HepG2 (cell line): ENCODE data around the gene TMEM127. TPM values are rescaled to one million over a fixed set of nuclear protein-coding genes. Genes with fewer than 3 reads are reported as not detected.
A peak's percentile ranks its signal among the peaks of the same experiment; 100 is the strongest.

ENCODE experiments used
- ASH2L ChIP-seq: fragments of 300-600, 200-600 bp; sonication (generic); IDR thresholded peaks from 2 replicates; pipeline ENCODE4 v1.7.0; 2017; ENCODE audit warnings: low read depth, mild to moderate bottlenecking, moderate library complexity, mixed read lengths, low read length; ENCODE audit not compliant: insufficient read length
- CBX1 ChIP-seq: IDR thresholded peaks from one replicate; pipeline ENCODE4 v1.6.1; 2016; ENCODE audit warnings: antibody characterized with exemption, low read depth
- ELF3 ChIP-seq: IDR thresholded peaks from 2 replicates; pipeline ENCODE4 v1.6.1; 2016; ENCODE audit warnings: missing genetic modification reagents, missing compliant biosample characterization
- FOXA3 ChIP-seq: IDR thresholded peaks from 2 replicates; pipeline ENCODE4 v1.6.1; 2016; ENCODE audit warnings: missing genetic modification reagents, missing compliant biosample characterization
- ISL2 ChIP-seq: sonication (generic); formaldehyde crosslinking; IDR thresholded peaks from 2 replicates; pipeline ENCODE4 v1.5.0; 2020; ENCODE audit warnings: missing genetic modification reagents
- KLF15 ChIP-seq: sonication (generic); formaldehyde crosslinking; IDR thresholded peaks from 2 replicates; pipeline ENCODE4 v1.8.1; 2023; ENCODE audit warnings: borderline replicate concordance, mild to moderate bottlenecking, inconsistent platforms, missing genetic modification reagents, mixed read lengths
- NCOA1 ChIP-seq: sonication (generic); formaldehyde crosslinking; IDR thresholded peaks from 2 replicates; pipeline ENCODE4 v1.9.0; 2021; ENCODE audit warnings: missing genetic modification reagents
- PAX8 ChIP-seq: sonication (generic); formaldehyde crosslinking; IDR thresholded peaks from 2 replicates; pipeline ENCODE4 v1.8.0; 2022; ENCODE audit warnings: mild to moderate bottlenecking, missing genetic modification reagents, borderline replicate concordance
- RBM39 ChIP-seq: fragments of 200-400 bp; formaldehyde crosslinking; IDR thresholded peaks from one replicate; pipeline ENCODE4 v1.6.1; 2018; ENCODE audit warnings: antibody characterized with exemption, mild to moderate bottlenecking, low read depth, low read length; ENCODE audit not compliant: poor library complexity, severe bottlenecking
- RELA ChIP-seq: sonication (generic); formaldehyde crosslinking; IDR thresholded peaks from 2 replicates; pipeline ENCODE4 v1.4.0; 2020; ENCODE audit warnings: missing genetic modification reagents
- SALL2 ChIP-seq: sonication (generic); formaldehyde crosslinking; IDR thresholded peaks from 2 replicates; pipeline ENCODE4 v1.8.1; 2023; ENCODE audit warnings: mild to moderate bottlenecking, missing genetic modification reagents, inconsistent platforms
- SOX5 ChIP-seq: IDR thresholded peaks from 2 replicates; pipeline ENCODE4 v1.6.1; 2016; ENCODE audit warnings: borderline replicate concordance
- SRY ChIP-seq: sonication (generic); formaldehyde crosslinking; IDR thresholded peaks from 2 replicates; pipeline ENCODE4 v1.8.0; 2022; ENCODE audit warnings: mild to moderate bottlenecking, missing genetic modification reagents
- SUZ12 ChIP-seq: fragments of 150-350 bp; IDR thresholded peaks from 2 replicates; pipeline ENCODE4 v1.6.1; 2014; ENCODE audit warnings: low read depth, low read length
- ZMYM2 ChIP-seq: sonication (generic); formaldehyde crosslinking; IDR thresholded peaks from 2 replicates; pipeline ENCODE4 v1.8.0; 2022; ENCODE audit warnings: mild to moderate bottlenecking, missing genetic modification reagents
- ZNF251 ChIP-seq: sonication (generic); formaldehyde crosslinking; IDR thresholded peaks from 2 replicates; pipeline ENCODE4 v1.9.0; 2021; ENCODE audit warnings: mild to moderate bottlenecking, missing genetic modification reagents
- ZNF318 ChIP-seq: sonication (generic); formaldehyde crosslinking; IDR thresholded peaks from 2 replicates; pipeline ENCODE4 v1.4.0; 2020; ENCODE audit warnings: mild to moderate bottlenecking, missing genetic modification reagents
- ZNF335 ChIP-seq: sonication (generic); formaldehyde crosslinking; IDR thresholded peaks from 2 replicates; pipeline ENCODE4 v1.4.0; 2020; ENCODE audit warnings: missing genetic modification reagents
- ZNF451 ChIP-seq: sonication (generic); formaldehyde crosslinking; IDR thresholded peaks from 2 replicates; pipeline ENCODE4 v1.5.0; 2020; ENCODE audit warnings: mild to moderate bottlenecking, missing genetic modification reagents
- ZNF713 ChIP-seq: sonication (generic); formaldehyde crosslinking; IDR thresholded peaks from 2 replicates; pipeline ENCODE4 v1.4.0; 2020; ENCODE audit warnings: mild to moderate bottlenecking, missing genetic modification reagents
- ZSCAN12 ChIP-seq: sonication (generic); formaldehyde crosslinking; IDR thresholded peaks from 2 replicates; pipeline ENCODE4 v1.9.0; 2021; ENCODE audit warnings: mild to moderate bottlenecking, missing genetic modification reagents
- polyA plus RNA-seq, 8 experiments: library from polyadenylated mRNA; depleted of rRNA in 3 of 8; stranded (reverse) in 7 of 8; unstranded in 1 of 8; fragments of >200 nt; fragmentation: Illumina TruSeq in 4 of 8; extraction: Trizol in 4 of 8; gene quantifications; 2 replicates each; pipeline versions ENCODE4 v1.2.1 to v1.2.3, GENCODE V29; 2011 to 2016; ENCODE audit warnings: low read depth in 4 of 8, missing spikeins in 1 of 8, mixed read lengths in 1 of 8; ENCODE audit not compliant: insufficient read depth in 1 of 8
- total RNA-seq, 5 experiments: library from RNA; depleted of rRNA; stranded (reverse); fragments of >200 nt; fragmentation: Illumina TruSeq; extraction: Trizol; gene quantifications; 2 replicates each; pipeline ENCODE4 v1.2.3, GENCODE V29; 2016; ENCODE audit warnings: low read depth in 1 of 5
- TF ChIP-seq, protein P1 (sequence below): IDR thresholded peaks from 2 replicates; pipeline ENCODE4 v1.6.1; 2018; ENCODE audit warnings: missing genetic modification reagents

The TMEM127 gene
- total and polyA plus RNA-seq, 2 of the 13 experiments (the other 11 are each of a cell fraction or from before 2014, with no cell fraction given) = 21.5 to 33.9 TPM

DNA sequence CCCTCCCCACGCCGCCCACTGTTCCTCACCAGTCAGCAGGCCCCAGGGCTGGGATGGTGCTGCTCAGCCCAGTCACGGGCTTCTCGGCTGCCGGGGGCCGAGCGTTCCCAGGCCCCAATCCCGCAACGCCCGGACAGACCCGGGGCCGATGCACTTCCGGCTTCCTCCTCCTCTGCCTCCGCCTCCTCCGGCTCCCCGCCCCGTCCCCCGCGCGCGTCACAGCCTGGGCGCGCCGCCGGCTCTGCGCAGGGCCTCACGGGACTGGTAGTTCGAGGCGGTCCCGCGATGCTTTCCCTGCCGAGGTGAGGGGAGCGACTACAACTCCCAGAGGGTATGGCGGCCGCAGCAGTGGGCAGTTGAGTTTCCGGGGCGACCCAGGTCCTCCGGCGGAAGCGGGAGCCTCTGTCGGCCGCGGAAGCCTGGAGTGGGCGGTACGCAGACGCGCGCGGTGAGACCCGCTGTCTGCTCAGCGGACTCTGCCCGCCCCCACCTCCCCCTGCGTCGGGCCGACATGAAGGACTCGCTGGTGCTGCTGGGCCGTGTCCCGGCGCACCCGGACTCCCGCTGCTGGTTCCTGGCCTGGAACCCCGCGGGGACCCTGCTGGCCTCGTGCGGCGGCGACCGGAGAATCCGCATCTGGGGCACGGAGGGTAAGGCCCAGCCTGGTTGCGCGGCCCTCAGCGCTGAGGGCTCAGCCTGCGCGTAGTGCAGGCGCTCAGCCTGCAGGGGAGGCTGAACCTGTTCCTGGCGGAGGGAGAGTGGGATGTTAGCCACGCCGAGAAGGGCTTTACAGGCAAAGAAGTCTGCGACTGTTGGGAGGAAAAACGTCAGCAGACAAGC is at the start of gene TMEM127, which contains the start of gene CIAO1 (continued):
- TF ChIP-seq SUZ12 (peak; percentile 86), ZNF335 (peak; percentile 90), PAX8 (no peak), FOXA3 (CRISPR knock-in tag) (peak; percentile 65; the same call in 1 of the 2 replicates), ZSCAN12 (peak; percentile 63; the same call in 1 of the 2 replicates), ASH2L (peak; percentile 82), KLF15 (CRISPR knock-in tag) (no peak), ELF3 (peak; percentile 93), ZNF318 (CRISPR knock-in tag) (peak; percentile 97), CBX1 (no peak), ZNF251 (peak; percentile 96; the same call in 1 of the 2 replicates), SRY (CRISPR knock-in tag) (no peak; the same call in 1 of the 2 replicates), SALL2 (CRISPR knock-in tag) (peak; percentile 94), RELA (peak; percentile 44), ISL2 (peak; percentile 53; the same call in 1 of the 2 replicates), ZNF713 (CRISPR knock-in tag) (peak; percentile 12; the same call in 1 of the 2 replicates), SOX5 (peak; percentile 73), ZMYM2 (CRISPR knock-in tag) (no peak), RBM39 (peak; percentile 97), ZNF451 (CRISPR knock-in tag) (peak; percentile 63; the same call in 1 of the 2 replicates), NCOA1 (CRISPR knock-in tag) (peak; percentile 93)
- TF ChIP-seq, protein P1, sequence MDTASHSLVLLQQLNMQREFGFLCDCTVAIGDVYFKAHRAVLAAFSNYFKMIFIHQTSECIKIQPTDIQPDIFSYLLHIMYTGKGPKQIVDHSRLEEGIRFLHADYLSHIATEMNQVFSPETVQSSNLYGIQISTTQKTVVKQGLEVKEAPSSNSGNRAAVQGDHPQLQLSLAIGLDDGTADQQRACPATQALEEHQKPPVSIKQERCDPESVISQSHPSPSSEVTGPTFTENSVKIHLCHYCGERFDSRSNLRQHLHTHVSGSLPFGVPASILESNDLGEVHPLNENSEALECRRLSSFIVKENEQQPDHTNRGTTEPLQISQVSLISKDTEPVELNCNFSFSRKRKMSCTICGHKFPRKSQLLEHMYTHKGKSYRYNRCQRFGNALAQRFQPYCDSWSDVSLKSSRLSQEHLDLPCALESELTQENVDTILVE (CRISPR knock-in tag) = peak; percentile 99
